ENCODE data around the gene PRR29. TPM values are rescaled to one million over a fixed set of nuclear protein-coding genes. Genes with fewer than 3 reads are reported as not detected.

The PRR29 gene
- total RNA-seq, 3 donors from 2014 or later (not counting 1 experiment from before 2014, with no cell fraction given), result 0.92 to 1.6 (median 1.6) TPM

DNA sequence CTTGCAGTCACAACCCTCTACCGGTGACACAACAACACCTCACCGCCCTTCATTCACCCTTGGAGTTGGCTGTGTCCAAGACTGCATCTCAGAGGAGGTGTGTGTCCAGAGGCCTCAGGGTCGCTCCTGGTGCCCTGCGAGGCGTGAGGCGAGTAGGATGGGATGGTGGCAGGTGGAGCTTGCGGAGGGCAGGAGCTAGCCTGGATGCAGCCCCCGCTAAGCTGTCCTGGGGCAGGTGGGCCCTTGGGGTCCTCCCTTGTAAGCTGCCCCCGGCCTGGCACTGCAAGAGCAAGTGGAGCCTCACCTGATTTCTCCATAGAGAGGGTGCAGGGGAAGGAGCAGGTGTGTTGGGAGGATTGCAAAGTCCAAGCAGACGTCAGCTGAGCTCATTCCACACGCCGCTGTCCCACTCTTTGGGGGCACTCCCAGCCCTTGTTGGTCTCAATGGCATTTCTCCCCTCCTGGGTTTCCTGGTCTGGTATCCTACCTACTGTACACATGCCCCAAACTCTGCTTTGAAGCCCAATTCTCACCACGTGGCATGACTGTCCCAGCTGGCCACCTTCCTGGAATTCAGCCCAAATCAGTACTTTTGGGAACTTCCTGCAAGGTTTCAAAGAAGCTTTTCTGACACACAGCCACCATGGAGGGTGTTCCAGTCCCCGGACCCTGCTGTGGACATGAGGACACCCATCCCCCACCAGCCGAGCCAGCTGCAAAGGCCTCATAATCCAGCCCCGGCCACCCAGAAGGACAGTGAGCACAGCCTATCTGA, 40.4 kb downstream of the PRR29 start:
- no peak for ATAC-seq
- H3K27me3 ChIP-seq (ENCODE audit: control insufficient read depth, insufficient read depth, low read length), result no peaks in the 10 kb centered on the region
- no peaks in the 10 kb centered on the region for H3K4me1 ChIP-seq (ENCODE audit: control insufficient read depth, insufficient read depth, low read length)
- intact Hi-C loops (cut with micrococcal nuclease), result no loop called here
- H3K9me3 ChIP-seq (ENCODE audit: control insufficient read depth, insufficient read depth, low read length), result no peaks in the 10 kb centered on the region
- Mint-ChIP-seq H3K4me3 (no peak overlapping the region), H3K36me3 (peaks cover 12% of the 10 kb centered on the region), H3K4me1 (peaks cover 0 to 6% of the 10 kb centered on the region in 2 donors), H3K27me3 (ENCODE audit: low read depth in 2 of 2) (no peaks in the 10 kb centered on the region), H3K9me3 (no peaks in the 10 kb centered on the region), H3K27ac (no peak overlapping the region)
- H3K4me3 ChIP-seq (ENCODE audit: low read length), result no peak overlapping the region
- TF ChIP-seq, protein P1, sequence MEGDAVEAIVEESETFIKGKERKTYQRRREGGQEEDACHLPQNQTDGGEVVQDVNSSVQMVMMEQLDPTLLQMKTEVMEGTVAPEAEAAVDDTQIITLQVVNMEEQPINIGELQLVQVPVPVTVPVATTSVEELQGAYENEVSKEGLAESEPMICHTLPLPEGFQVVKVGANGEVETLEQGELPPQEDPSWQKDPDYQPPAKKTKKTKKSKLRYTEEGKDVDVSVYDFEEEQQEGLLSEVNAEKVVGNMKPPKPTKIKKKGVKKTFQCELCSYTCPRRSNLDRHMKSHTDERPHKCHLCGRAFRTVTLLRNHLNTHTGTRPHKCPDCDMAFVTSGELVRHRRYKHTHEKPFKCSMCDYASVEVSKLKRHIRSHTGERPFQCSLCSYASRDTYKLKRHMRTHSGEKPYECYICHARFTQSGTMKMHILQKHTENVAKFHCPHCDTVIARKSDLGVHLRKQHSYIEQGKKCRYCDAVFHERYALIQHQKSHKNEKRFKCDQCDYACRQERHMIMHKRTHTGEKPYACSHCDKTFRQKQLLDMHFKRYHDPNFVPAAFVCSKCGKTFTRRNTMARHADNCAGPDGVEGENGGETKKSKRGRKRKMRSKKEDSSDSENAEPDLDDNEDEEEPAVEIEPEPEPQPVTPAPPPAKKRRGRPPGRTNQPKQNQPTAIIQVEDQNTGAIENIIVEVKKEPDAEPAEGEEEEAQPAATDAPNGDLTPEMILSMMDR (IDR thresholded peaks at IDR 0.05), result no peak
- no peak overlapping the region for H3K27ac ChIP-seq (ENCODE audit: low read length)
- no peak for DNase-seq
- peaks cover 24% of the 10 kb centered on the region for H3K36me3 ChIP-seq (ENCODE audit: control insufficient read depth, insufficient read depth, low read length)
- WGBS (ENCODE audit: insufficient coverage), result 90% methylated on average over 16 of the region's 16 CpGs

DNA sequence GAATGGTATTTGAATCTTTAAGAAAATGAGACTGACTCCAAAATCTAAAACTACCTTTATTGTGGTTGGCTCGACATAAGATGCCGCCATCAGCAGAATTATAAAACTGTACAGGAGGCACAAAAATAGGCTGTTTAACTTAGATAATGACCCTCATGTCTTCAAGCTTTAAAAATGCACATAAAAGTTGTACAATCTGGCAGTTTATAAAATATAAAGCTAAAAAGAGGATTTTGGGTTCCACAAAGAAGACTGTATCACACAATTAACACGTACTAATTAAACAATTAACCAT, 40.9 kb downstream of the PRR29 start:
- Mint-ChIP-seq H3K27ac (no peak overlapping the region), H3K4me1 (peaks cover 0 to 6% of the 10 kb centered on the region in 2 donors)

DNA sequence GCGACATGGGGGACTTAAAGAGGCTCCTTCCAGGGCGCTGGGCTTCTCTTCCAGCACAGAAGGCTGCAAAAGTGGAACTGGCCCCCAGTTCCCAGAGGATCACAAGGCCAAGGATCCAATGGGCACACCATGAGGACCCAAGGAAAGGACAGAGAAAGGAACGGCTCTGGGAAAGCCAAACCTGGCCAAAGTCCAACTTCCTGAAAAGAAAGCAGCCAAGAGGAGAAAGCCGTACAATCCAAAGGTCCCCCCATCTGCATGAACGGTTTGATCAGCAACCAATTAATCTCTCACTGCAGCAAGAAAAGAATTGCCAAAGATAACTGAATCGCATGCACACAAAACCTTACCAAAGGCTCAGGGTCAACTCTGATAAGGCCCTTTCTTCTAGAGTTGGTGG, 42.1 kb downstream of the PRR29 start:
- peaks cover 18% of the 10 kb centered on the region for H3K36me3 Mint-ChIP-seq
- no peaks in the 10 kb centered on the region for H3K9me3 Mint-ChIP-seq
- Histone ChIP-seq H3K4me3 (ENCODE audit: low read length) (no peak overlapping the region), H3K9me3 (ENCODE audit: control insufficient read depth, insufficient read depth, low read length) (no peaks in the 10 kb centered on the region), H3K4me1 (ENCODE audit: control insufficient read depth, insufficient read depth, low read length) (no peaks in the 10 kb centered on the region), H3K27ac (ENCODE audit: low read length) (no peak overlapping the region), H3K27me3 (ENCODE audit: control insufficient read depth, insufficient read depth, low read length) (no peaks in the 10 kb centered on the region), H3K36me3 (ENCODE audit: control insufficient read depth, insufficient read depth, low read length) (peaks cover 41% of the 10 kb centered on the region)
- TF ChIP-seq, protein P1 (IDR thresholded peaks at IDR 0.05), result no peak
- intact Hi-C loops (cut with micrococcal nuclease), result no loop called here
- 90% methylated on average over 6 of the region's 6 CpGs for WGBS (ENCODE audit: insufficient coverage)
- ATAC-seq (no peak), DNase-seq (no peak)
- no peaks in the 10 kb centered on the region for H3K27me3 Mint-ChIP-seq (ENCODE audit: low read depth in 2 of 2)
- no peak overlapping the region for H3K4me3 Mint-ChIP-seq
- H3K4me1 Mint-ChIP-seq, result peaks cover 0 to 6% of the 10 kb centered on the region in 2 donors
- no peak overlapping the region for H3K27ac Mint-ChIP-seq

More for the DNA sequence above, 40.9 kb downstream of the PRR29 start:
- H3K4me1 ChIP-seq (ENCODE audit: control insufficient read depth, insufficient read depth, low read length), result no peaks in the 10 kb centered on the region
- H3K36me3 Mint-ChIP-seq, result peaks cover 12% of the 10 kb centered on the region
- ATAC-seq (no peak), DNase-seq (no peak)
- no peaks in the 10 kb centered on the region for H3K9me3 Mint-ChIP-seq
- H3K36me3 ChIP-seq (ENCODE audit: control insufficient read depth, insufficient read depth, low read length), result peaks cover 30% of the 10 kb centered on the region
- intact Hi-C loops (cut with micrococcal nuclease), result no loop called here
- TF ChIP-seq, protein P1 (IDR thresholded peaks at IDR 0.05), result no peak
- 92% methylated on average over 3 of the region's 3 CpGs for WGBS (ENCODE audit: insufficient coverage)
- no peak overlapping the region for H3K27ac ChIP-seq (ENCODE audit: low read length)
- H3K27me3 Mint-ChIP-seq (ENCODE audit: low read depth in 2 of 2), result no peaks in the 10 kb centered on the region
- no peaks in the 10 kb centered on the region for H3K27me3 ChIP-seq (ENCODE audit: control insufficient read depth, insufficient read depth, low read length)
- no peaks in the 10 kb centered on the region for H3K9me3 ChIP-seq (ENCODE audit: control insufficient read depth, insufficient read depth, low read length)
- no peak overlapping the region for H3K4me3 ChIP-seq (ENCODE audit: low read length)
- no peak overlapping the region for H3K4me3 Mint-ChIP-seq

DNA sequence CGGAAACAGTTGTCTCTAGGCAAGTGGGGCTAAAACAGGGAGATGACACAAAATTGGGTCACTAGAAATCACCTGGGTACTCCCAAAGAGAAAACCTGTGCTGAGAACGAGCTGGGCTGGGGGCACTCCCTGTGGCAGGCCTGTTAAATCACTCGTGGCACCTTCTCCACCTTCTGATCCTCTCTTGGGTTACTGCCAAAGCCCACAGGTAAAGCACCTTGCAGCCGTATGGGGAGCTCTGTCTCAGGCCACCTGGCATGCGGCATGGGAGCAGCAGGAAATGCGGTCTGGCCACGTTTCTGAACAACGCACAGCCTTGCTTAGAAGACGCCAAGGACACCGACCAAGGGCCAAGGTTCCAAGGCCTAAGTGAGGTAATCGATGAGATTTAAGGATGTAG, 43.8 kb downstream of the PRR29 start:
- 54% methylated on average over 11 of the region's 11 CpGs for WGBS (ENCODE audit: insufficient coverage)
- TF ChIP-seq, protein P1 (IDR thresholded peaks at IDR 0.05), result no peak
- H3K36me3 Mint-ChIP-seq, result peaks cover 18% of the 10 kb centered on the region
- Histone ChIP-seq H3K36me3 (ENCODE audit: control insufficient read depth, insufficient read depth, low read length) (peaks cover 58% of the 10 kb centered on the region), H3K9me3 (ENCODE audit: control insufficient read depth, insufficient read depth, low read length) (no peaks in the 10 kb centered on the region), H3K27ac (ENCODE audit: low read length) (no peak overlapping the region), H3K4me1 (ENCODE audit: control insufficient read depth, insufficient read depth, low read length) (no peaks in the 10 kb centered on the region), H3K4me3 (ENCODE audit: low read length) (no peak overlapping the region), H3K27me3 (ENCODE audit: control insufficient read depth, insufficient read depth, low read length) (no peaks in the 10 kb centered on the region)
- peaks cover 0 to 6% of the 10 kb centered on the region in 2 donors for H3K4me1 Mint-ChIP-seq
- intact Hi-C loops (cut with micrococcal nuclease), result no loop called here
- ATAC-seq (no peak), DNase-seq (no peak)
- no peaks in the 10 kb centered on the region for H3K27me3 Mint-ChIP-seq (ENCODE audit: low read depth in 2 of 2)
- H3K4me3 Mint-ChIP-seq, result no peak overlapping the region
- no peaks in the 10 kb centered on the region for H3K9me3 Mint-ChIP-seq
- H3K27ac Mint-ChIP-seq, result peak overlapping the region in 1 of 2 donors; percentile 16
